IPS-20b (cell line): Measurements from ENCODE around the gene RNF41.
A peak's percentile ranks its signal among the peaks of the same experiment; 100 is the strongest.

Experiments used
- H3K27ac ChIP-seq: one replicate; pipeline ENCODE4 v1.5.1; 2013; ENCODE audit warnings: low read length
- H3K27me3 ChIP-seq: 2 replicates; pipeline ENCODE4 v1.6.1; 2013; ENCODE audit warnings: mild to moderate bottlenecking, low read length, inconsistent platforms; ENCODE audit not compliant: insufficient read depth
- H3K36me3 ChIP-seq: 2 replicates; pipeline ENCODE4 v1.6.1; 2013; ENCODE audit warnings: low read depth, mild to moderate bottlenecking, inconsistent platforms, low read length, moderate library complexity; ENCODE audit not compliant: insufficient read depth
- H3K4me1 ChIP-seq: 2 replicates; pipeline ENCODE4 v1.6.1; 2013; ENCODE audit warnings: mild to moderate bottlenecking, control low read depth, inconsistent platforms, low read length, moderate library complexity; ENCODE audit not compliant: insufficient read depth
- H3K4me3 ChIP-seq: 2 replicates; pipeline ENCODE4 v1.5.1; 2013; ENCODE audit warnings: mild to moderate bottlenecking, low read length, inconsistent platforms
- H3K9ac ChIP-seq: 2 replicates; pipeline ENCODE4 v1.6.1; 2013; ENCODE audit warnings: low read depth, mild to moderate bottlenecking, inconsistent platforms, low read length, moderate library complexity
- H3K9me3 ChIP-seq: 2 replicates; pipeline ENCODE4 v1.6.1; 2013; ENCODE audit warnings: mild to moderate bottlenecking, low read depth, low read length, inconsistent platforms; ENCODE audit not compliant: insufficient read depth

RNF41 gene

GRCh38 chr12:56258068-56258819 lies 36.5 kb upstream of the RNF41 start, which contains the start of gene ANKRD52:
Gene ANKRD52 (minus strand): TSS chr12:56258384. CDS start chr12:56258269, 115 bp downstream.
- H3K4me1 ChIP-seq = peaks cover 16% of the 10 kb centered on the region
- peak within 1 kb of the TSS; percentile 79 for H3K9ac ChIP-seq
- peak within 1 kb of the TSS; percentile 95 for H3K4me3 ChIP-seq
- peaks cover 27% of the 10 kb centered on the region for H3K36me3 ChIP-seq
- H3K27me3 ChIP-seq = no peaks in the 10 kb centered on the region
- H3K27ac ChIP-seq = peak within 1 kb of the TSS; percentile 27
- H3K9me3 ChIP-seq = no peaks in the 10 kb centered on the region

GRCh38 chr12:56257491-56258067 lies 35.9 kb upstream of the RNF41 start:
- Histone ChIP-seq H3K9me3 (no peaks in the 10 kb centered on the region), H3K27ac (peak overlapping the region; percentile 27), H3K36me3 (peaks cover 34% of the 10 kb centered on the region), H3K4me3 (peak overlapping the region; percentile 95), H3K4me1 (peaks cover 16% of the 10 kb centered on the region), H3K9ac (peak overlapping the region; percentile 79; the same call in 1 of the 2 replicates), H3K27me3 (no peaks in the 10 kb centered on the region)

GRCh38 chr12:56257071-56257470 lies 35.3 kb upstream of the RNF41 start:
- H3K36me3 ChIP-seq = peaks cover 39% of the 10 kb centered on the region
- peak overlapping the region; percentile 95 for H3K4me3 ChIP-seq
- peak overlapping the region; percentile 79; the same call in 1 of the 2 replicates for H3K9ac ChIP-seq
- H3K9me3 ChIP-seq = no peaks in the 10 kb centered on the region
- no peaks in the 10 kb centered on the region for H3K27me3 ChIP-seq
- peaks cover 16% of the 10 kb centered on the region for H3K4me1 ChIP-seq
- H3K27ac ChIP-seq = no peak overlapping the region

GRCh38 chr12:56256326-56256960 lies 34.7 kb upstream of the RNF41 start:
- peak overlapping the region; percentile 95 for H3K4me3 ChIP-seq
- H3K4me1 ChIP-seq = peaks cover 16% of the 10 kb centered on the region
- no peaks in the 10 kb centered on the region for H3K9me3 ChIP-seq
- H3K36me3 ChIP-seq = peaks cover 45% of the 10 kb centered on the region
- H3K27me3 ChIP-seq = no peaks in the 10 kb centered on the region
- H3K9ac ChIP-seq = 0 out of 2 replicates have a peak overlapping the region, but pooled peaks have one; percentile 79
- H3K27ac ChIP-seq = no peak overlapping the region

GRCh38 chr12:56255671-56256070 lies 33.9 kb upstream of the RNF41 start:
- Histone ChIP-seq H3K4me1 (peaks cover 16% of the 10 kb centered on the region), H3K9ac (no peak overlapping the region), H3K27ac (no peak overlapping the region), H3K36me3 (peaks cover 49% of the 10 kb centered on the region), H3K9me3 (no peaks in the 10 kb centered on the region), H3K4me3 (no peak overlapping the region), H3K27me3 (no peaks in the 10 kb centered on the region)

- H3K4me1 ChIP-seq = peaks cover 13% of the 10 kb centered on the region
- H3K27ac ChIP-seq = no peak overlapping the region
- H3K9me3 ChIP-seq = no peaks in the 10 kb centered on the region
- no peak overlapping the region for H3K9ac ChIP-seq
- no peak overlapping the region for H3K4me3 ChIP-seq
- H3K27me3 ChIP-seq = no peaks in the 10 kb centered on the region
- peaks cover 67% of the 10 kb centered on the region for H3K36me3 ChIP-seq
Measured at GRCh38 chr12:56253091-56253490, 31.4 kb upstream of the RNF41 start.

- no peaks in the 10 kb centered on the region for H3K9me3 ChIP-seq
- no peak overlapping the region for H3K27ac ChIP-seq
- H3K27me3 ChIP-seq = no peaks in the 10 kb centered on the region
- peaks cover 72% of the 10 kb centered on the region for H3K36me3 ChIP-seq
- H3K4me3 ChIP-seq = no peak overlapping the region
- peaks cover 13% of the 10 kb centered on the region for H3K4me1 ChIP-seq
- no peak overlapping the region for H3K9ac ChIP-seq
Measured at GRCh38 chr12:56252649-56253048, 30.9 kb upstream of the RNF41 start.

- Histone ChIP-seq H3K36me3 (peaks cover 82% of the 10 kb centered on the region), H3K9ac (no peak overlapping the region), H3K4me1 (no peaks in the 10 kb centered on the region), H3K4me3 (no peak overlapping the region), H3K27me3 (no peaks in the 10 kb centered on the region), H3K9me3 (no peaks in the 10 kb centered on the region), H3K27ac (no peak overlapping the region)
Measured at GRCh38 chr12:56248711-56249110, 27.0 kb upstream of the RNF41 start.

GRCh38 chr12:56247923-56248322 lies 26.2 kb upstream of the RNF41 start:
- Histone ChIP-seq H3K36me3 (peaks cover 82% of the 10 kb centered on the region), H3K4me1 (no peaks in the 10 kb centered on the region), H3K9me3 (no peaks in the 10 kb centered on the region), H3K27me3 (no peaks in the 10 kb centered on the region), H3K27ac (no peak overlapping the region), H3K9ac (no peak overlapping the region), H3K4me3 (no peak overlapping the region)

- Histone ChIP-seq H3K9ac (no peak overlapping the region), H3K27ac (no peak overlapping the region), H3K9me3 (no peaks in the 10 kb centered on the region), H3K27me3 (no peaks in the 10 kb centered on the region), H3K36me3 (peaks cover 92% of the 10 kb centered on the region), H3K4me3 (no peak overlapping the region), H3K4me1 (no peaks in the 10 kb centered on the region)
Measured at GRCh38 chr12:56244494-56244893, 22.8 kb upstream of the RNF41 start.

GRCh38 chr12:56243731-56244181 lies 22.0 kb upstream of the RNF41 start:
- H3K36me3 ChIP-seq = peaks cover 90% of the 10 kb centered on the region

More at GRCh38 chr12:56243731-56244181, 22.0 kb upstream of the RNF41 start:
- Histone ChIP-seq H3K4me1 (no peaks in the 10 kb centered on the region), H3K9ac (no peak overlapping the region), H3K4me3 (no peak overlapping the region), H3K27ac (no peak overlapping the region), H3K9me3 (no peaks in the 10 kb centered on the region), H3K27me3 (no peaks in the 10 kb centered on the region)
